Epithelial cell of proximal tubule (primary cell): ENCODE measurements around the gene ZNF407. TPM values are rescaled to one million over a fixed set of nuclear protein-coding genes. Genes with fewer than 3 reads are reported as not detected.
"Not testable (repeated sequence)": the region's sequence is repeated elsewhere in the genome, so short reads cannot be mapped to it uniquely, and the experiment has no call there.

Experiments
- DNase-seq: peaks from one replicate; pipeline ENCODE4 v3.0.0-alpha.2; 2011; ENCODE audit warnings: low read depth
- H3K4me3 ChIP-seq: 2 replicates; pipeline ENCODE4 v1.5.1; 2011; ENCODE audit warnings: low read depth, mild to moderate bottlenecking, low read length
- total RNA-seq: library from RNA; depleted of rRNA; stranded (reverse); fragments of >200 nt; gene quantifications from 2 replicates; pipeline ENCODE4 v1.2.3, GENCODE V29; 2015
- TF ChIP-seq, protein P1 (sequence below): conservative IDR thresholded peaks from 2 replicates; pipeline ENCODE4 v1.5.1; 2012; ENCODE audit warnings: low read depth, mild to moderate bottlenecking, low read length

Gene ZNF407
- total RNA-seq, 1 donor from 2014 or later, result 3.0 TPM

DNA sequence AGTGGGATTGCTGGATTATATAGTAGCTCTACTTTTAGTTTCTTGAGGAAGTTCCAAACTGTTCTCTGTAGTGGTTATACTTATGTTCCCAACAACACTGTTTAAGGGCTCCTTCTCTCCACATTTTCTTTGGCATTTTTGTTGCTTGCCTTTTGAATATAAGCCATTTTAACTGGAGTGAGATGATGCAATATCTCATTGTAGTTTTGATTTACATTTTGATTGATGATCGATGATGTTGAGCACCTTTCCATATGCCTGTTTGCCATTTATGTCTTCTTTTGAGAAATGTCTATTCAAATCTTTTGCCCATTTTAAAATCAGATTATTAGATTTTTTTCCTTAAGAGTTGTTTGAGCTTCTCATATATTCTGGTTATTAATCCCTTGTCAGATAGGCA is 368.0 kb downstream of the ZNF407 start:
- no peak for DNase-seq
- H3K4me3 ChIP-seq, result no peak overlapping the region
- TF ChIP-seq, protein P1, sequence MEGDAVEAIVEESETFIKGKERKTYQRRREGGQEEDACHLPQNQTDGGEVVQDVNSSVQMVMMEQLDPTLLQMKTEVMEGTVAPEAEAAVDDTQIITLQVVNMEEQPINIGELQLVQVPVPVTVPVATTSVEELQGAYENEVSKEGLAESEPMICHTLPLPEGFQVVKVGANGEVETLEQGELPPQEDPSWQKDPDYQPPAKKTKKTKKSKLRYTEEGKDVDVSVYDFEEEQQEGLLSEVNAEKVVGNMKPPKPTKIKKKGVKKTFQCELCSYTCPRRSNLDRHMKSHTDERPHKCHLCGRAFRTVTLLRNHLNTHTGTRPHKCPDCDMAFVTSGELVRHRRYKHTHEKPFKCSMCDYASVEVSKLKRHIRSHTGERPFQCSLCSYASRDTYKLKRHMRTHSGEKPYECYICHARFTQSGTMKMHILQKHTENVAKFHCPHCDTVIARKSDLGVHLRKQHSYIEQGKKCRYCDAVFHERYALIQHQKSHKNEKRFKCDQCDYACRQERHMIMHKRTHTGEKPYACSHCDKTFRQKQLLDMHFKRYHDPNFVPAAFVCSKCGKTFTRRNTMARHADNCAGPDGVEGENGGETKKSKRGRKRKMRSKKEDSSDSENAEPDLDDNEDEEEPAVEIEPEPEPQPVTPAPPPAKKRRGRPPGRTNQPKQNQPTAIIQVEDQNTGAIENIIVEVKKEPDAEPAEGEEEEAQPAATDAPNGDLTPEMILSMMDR, result no peak

GRCh38 chr18:74967438-74967837 is 369.8 kb downstream of the ZNF407 start:
- H3K4me3 ChIP-seq, result no peak overlapping the region
- TF ChIP-seq, protein P1, result no peak
- DNase-seq, result no peak

- DNase-seq, result no peak
- H3K4me3 ChIP-seq, result no peak overlapping the region
- TF ChIP-seq, protein P1, result no peak
Observed at GRCh38 chr18:74967979-74968378, 370.3 kb downstream of the ZNF407 start.

DNA sequence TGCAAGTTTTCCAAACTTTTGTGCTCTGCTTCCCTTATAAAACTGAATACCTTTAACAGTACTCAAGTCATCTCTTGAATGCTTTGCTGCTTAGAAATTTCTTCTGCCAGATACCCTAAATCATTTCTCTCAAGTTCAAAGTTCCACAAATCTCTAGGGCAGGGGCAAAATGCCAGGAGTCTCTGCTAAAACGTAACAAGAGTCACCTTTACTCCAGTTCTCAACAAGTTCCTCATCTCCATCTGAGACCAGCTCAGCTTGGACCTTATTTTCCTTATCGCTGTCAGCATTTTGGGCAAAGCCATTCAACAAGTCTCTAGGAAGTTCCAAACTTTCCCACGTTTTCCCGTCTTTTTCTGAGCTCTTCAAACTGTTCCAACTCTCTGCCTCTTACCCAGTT is 373.7 kb downstream of the ZNF407 start:
- H3K4me3 ChIP-seq, DNase-seq: not testable (repeated sequence)

DNA sequence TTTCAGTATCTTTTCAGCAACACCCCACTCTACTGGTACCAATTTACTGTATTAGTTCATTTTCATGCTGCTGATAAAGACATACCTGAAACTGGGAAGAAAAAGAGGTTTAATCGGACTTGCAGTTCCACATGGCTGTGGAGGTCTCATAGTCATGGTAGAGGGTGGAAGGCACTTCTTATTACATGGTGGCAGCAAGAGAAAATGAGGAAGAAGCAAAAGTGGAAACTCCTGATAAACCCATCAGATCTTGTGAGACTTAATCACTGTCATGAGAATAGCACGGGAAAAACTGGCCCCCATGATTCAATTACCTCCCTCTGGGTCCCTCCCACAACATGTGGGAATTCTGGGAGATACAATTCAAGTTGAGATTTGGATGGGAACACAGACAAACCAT is 374.1 kb downstream of the ZNF407 start:
- not testable (repeated sequence) for H3K4me3 ChIP-seq, DNase-seq

GRCh38 chr18:74972354-74972753 is 374.7 kb downstream of the ZNF407 start:
- DNase-seq, result no peak
- H3K4me3 ChIP-seq, result no peak overlapping the region
- TF ChIP-seq, protein P1, result no peak

GRCh38 chr18:74975001-74975400 is 377.3 kb downstream of the ZNF407 start:
- TF ChIP-seq, protein P1, result no peak

DNA sequence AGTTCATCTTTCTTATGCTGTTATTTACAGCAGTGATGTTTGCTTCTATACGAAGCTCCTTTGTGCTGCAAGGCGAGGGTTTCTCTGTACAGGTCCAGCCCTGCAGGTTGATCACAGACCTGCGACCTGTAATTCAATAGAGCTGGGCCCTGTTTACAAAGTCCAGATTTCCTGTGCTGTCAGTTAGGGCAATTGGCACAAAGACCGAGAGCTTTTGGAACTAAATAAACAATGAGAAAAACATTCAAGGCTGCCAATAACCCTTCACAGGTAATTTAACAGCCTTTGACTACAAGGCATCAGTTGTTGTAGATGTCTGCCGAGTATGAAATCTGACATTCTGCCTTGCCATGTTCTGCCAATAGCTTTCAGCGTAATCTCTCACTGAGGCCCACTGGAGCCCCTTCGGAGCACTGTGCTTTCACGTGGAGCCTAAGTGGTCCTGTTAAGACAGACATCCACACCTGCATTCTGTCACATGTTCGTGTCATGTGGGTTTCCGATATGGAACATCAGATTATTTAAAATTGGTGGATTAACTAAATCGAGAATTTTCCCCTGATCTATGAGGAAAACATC is 378.8 kb downstream of the ZNF407 start:
- no peak overlapping the region for H3K4me3 ChIP-seq
- DNase-seq, result no peak
- TF ChIP-seq, protein P1, result no peak

More at GRCh38 chr18:74975001-74975400, 377.3 kb downstream of the ZNF407 start:
- no peak for DNase-seq
- H3K4me3 ChIP-seq, result no peak overlapping the region
